HepG2 (cell line): ENCODE data around the gene RHOT1. TPM values are rescaled to one million over a fixed set of nuclear protein-coding genes. Genes with fewer than 3 reads are reported as not detected.

Source experiments
- ATAC-seq: fragments of 200-7000 bp; cut with Tn5 transposase; 3 replicates; pipeline ENCODE4 v1.9.1; 2020; ENCODE audit warnings: mild to moderate bottlenecking, moderate library complexity
- BruUV-seq: library from RNA; stranded (reverse); fragments of 400-500 nt; replicated peaks from 2 replicates; lab custom pipeline; 2021; lab: Mats Ljungman, UMichigan
- CTCF ChIA-PET: fragments of 300-600 bp; formaldehyde crosslinking; extraction: SDS; loops from one replicate; lab custom pipeline; 2021; ENCODE audit warnings: low total read pairs, inconsistent platforms, low intra/inter-chr PET ratio; lab: Yijun Ruan, JAX
- POLR2A ChIA-PET: fragments of 350-600 bp; sonication (Branson Sonifier 250); formaldehyde crosslinking; loops from one replicate; lab custom pipeline; 2020; ENCODE audit warnings: antibody characterized with exemption, inconsistent platforms; lab: Yijun Ruan, JAX
- DNase-seq: peaks from one replicate; pipeline ENCODE4 v3.0.0-alpha.2; 2015; ENCODE audit warnings: low spot score
- FAIRE-seq: peaks from 3 replicates; lab custom pipeline; 2011; peaks lifted over from hg19 to GRCh38; lab: Jason Lieb, UNC
- H2AFZ ChIP-seq: one replicate; pipeline ENCODE4 v1.6.1; 2011; ENCODE audit warnings: low read length, inconsistent platforms
- H3K27ac ChIP-seq: fragments of 300-600 bp; 3 replicates; pipeline ENCODE4 v1.8.0; 2011; ENCODE audit warnings: mixed run types, mild to moderate bottlenecking, mixed read lengths, low read length, inconsistent platforms; ENCODE audit not compliant: insufficient read depth; ENCODE audit errors: extremely low read length
- H3K27me3 ChIP-seq, 2 experiments: fragments of 200-600 bp in 1 of 2; 2 replicates in 1 of 2; 3 replicates in 1 of 2; pipeline versions ENCODE4 v1.6.0 to v1.8.0; 2011; ENCODE audit warnings: low read length in 2 of 2, mild to moderate bottlenecking in 2 of 2, moderate library complexity in 2 of 2, inconsistent platforms in 1 of 2; ENCODE audit not compliant: insufficient read depth in 2 of 2, control insufficient read depth in 1 of 2
- H3K36me3 ChIP-seq, 2 experiments: fragments of 200-600 bp in 1 of 2; replicated peaks in 1 of 2; 2 replicates in 1 of 2; 3 replicates in 1 of 2; pipeline versions ENCODE4 v1.5.1 to v1.8.0; 2011; ENCODE audit warnings: low read length in 2 of 2, inconsistent platforms in 1 of 2; ENCODE audit not compliant: insufficient read depth in 2 of 2, control insufficient read depth in 1 of 2
- H3K4me1 ChIP-seq: 2 replicates; pipeline ENCODE4 v1.5.1; 2012; ENCODE audit warnings: low read length, inconsistent platforms; ENCODE audit not compliant: insufficient read depth
- H3K4me2 ChIP-seq: 2 replicates; pipeline ENCODE4 v1.6.0; 2011; ENCODE audit warnings: low read depth, low read length, inconsistent platforms
- H3K4me3 ChIP-seq, 3 experiments: fragments of 200-600 bp in 1 of 3; sonication (generic), shearing (Covaris generic) in 1 of 3; replicated peaks in 1 of 3; 2 replicates each; pipeline ENCODE4 v1.5.1; 2011 to 2016; ENCODE audit warnings: low read length in 3 of 3, inconsistent platforms in 2 of 3, low read depth in 2 of 3, mild to moderate bottlenecking in 2 of 3, control low read depth in 1 of 3, mixed read lengths in 1 of 3; ENCODE audit not compliant: insufficient read depth in 1 of 3
- H3K79me2 ChIP-seq: one replicate; pipeline ENCODE4 v1.6.1; 2011; ENCODE audit warnings: low read length, inconsistent platforms; ENCODE audit not compliant: insufficient read depth
- H3K9ac ChIP-seq: 2 replicates; pipeline ENCODE4 v1.6.0; 2011; ENCODE audit warnings: mild to moderate bottlenecking, low read depth, low read length, inconsistent platforms; ENCODE audit not compliant: insufficient read depth
- H3K9me3 ChIP-seq: 2 replicates; pipeline ENCODE4 v1.5.1; 2012; ENCODE audit warnings: mild to moderate bottlenecking, low read length
- H4K20me1 ChIP-seq: 2 replicates; pipeline ENCODE4 v1.6.0; 2011; ENCODE audit warnings: inconsistent platforms, mild to moderate bottlenecking, low read length, moderate library complexity; ENCODE audit not compliant: insufficient read depth
- ARHGAP35 ChIP-seq: sonication (generic); formaldehyde crosslinking; IDR thresholded peaks from 2 replicates; pipeline ENCODE4 v1.9.0; 2022; ENCODE audit warnings: mild to moderate bottlenecking, inconsistent platforms, moderate library complexity, missing genetic modification reagents, borderline replicate concordance
- POLR2AphosphoS2 ChIP-seq: IDR thresholded peaks from 2 replicates; pipeline ENCODE4 v1.6.1; 2011; ENCODE audit warnings: low read depth, low read length, improper control_type of control experiment
- RARA ChIP-seq: IDR thresholded peaks from 2 replicates; pipeline ENCODE4 v1.6.1; 2016; ENCODE audit warnings: missing genetic modification reagents, missing compliant biosample characterization
- SIX1 ChIP-seq: sonication (generic); formaldehyde crosslinking; IDR thresholded peaks from 2 replicates; pipeline ENCODE4 v1.4.0; 2020; ENCODE audit warnings: missing genetic modification reagents, borderline replicate concordance
- SIX4 ChIP-seq: sonication (generic); formaldehyde crosslinking; IDR thresholded peaks from 2 replicates; pipeline ENCODE4 v1.4.0; 2020; ENCODE audit warnings: missing genetic modification reagents
- ZNF121 ChIP-seq: sonication (generic); formaldehyde crosslinking; IDR thresholded peaks from 2 replicates; pipeline ENCODE4 v1.5.0; 2020; ENCODE audit warnings: mild to moderate bottlenecking, missing genetic modification reagents
- ZNF318 ChIP-seq: sonication (generic); formaldehyde crosslinking; IDR thresholded peaks from 2 replicates; pipeline ENCODE4 v1.4.0; 2020; ENCODE audit warnings: mild to moderate bottlenecking, missing genetic modification reagents
- ZNF460 ChIP-seq: sonication (generic); formaldehyde crosslinking; IDR thresholded peaks from 2 replicates; pipeline ENCODE4 v1.5.1; 2020; ENCODE audit warnings: missing genetic modification reagents, mild to moderate bottlenecking, borderline replicate concordance
- ZNF770 ChIP-seq: sonication (generic); formaldehyde crosslinking; IDR thresholded peaks from 2 replicates; pipeline ENCODE4 v1.5.0; 2020; ENCODE audit warnings: mild to moderate bottlenecking, missing genetic modification reagents
- WGBS: methylation state at CpG from one replicate; pipeline ENCODE4 v1.1.6; 2017; ENCODE audit warnings: low lambda C conversion rate; 5-methylcytosine and 5-hydroxymethylcytosine counted together
- in situ Hi-C: cut with HindIII; loops from 2 replicates; pipeline ENCODE4 v1.10.0; 2017; ENCODE audit warnings: low pct_unique_long_range_greater_than_20kb; ENCODE audit not compliant: extremely low pct_ligation_motif_present
- intact Hi-C: fragments of 100-400 bp; cut with micrococcal nuclease; formaldehyde crosslinking; loops from one replicate; pipeline ENCODE4 v1.10.0; 2022; ENCODE audit not compliant: unreplicated experiment
- polyA plus RNA-seq, 8 experiments: library from polyadenylated mRNA; depleted of rRNA in 3 of 8; stranded (reverse) in 7 of 8; unstranded in 1 of 8; fragments of >200 nt; fragmentation: Illumina TruSeq in 4 of 8; extraction: Trizol in 4 of 8; gene quantifications; 2 replicates each; pipeline versions ENCODE4 v1.2.1 to v1.2.3, GENCODE V29; 2011 to 2016; ENCODE audit warnings: low read depth in 4 of 8, missing spikeins in 1 of 8, mixed read lengths in 1 of 8; ENCODE audit not compliant: insufficient read depth in 1 of 8
- total RNA-seq, 5 experiments: library from RNA; depleted of rRNA; stranded (reverse); fragments of >200 nt; fragmentation: Illumina TruSeq; extraction: Trizol; gene quantifications; 2 replicates each; pipeline ENCODE4 v1.2.3, GENCODE V29; 2016; ENCODE audit warnings: low read depth in 1 of 5

RHOT1 gene
- total and polyA plus RNA-seq, 2 of the 13 experiments (the other 11 are each of a cell fraction or from before 2014, with no cell fraction given), result 25.6 to 41.5 TPM

GRCh38 chr17:32126325-32126724 lies 16.0 kb upstream of the RHOT1 start:
- H3K4me3 ChIP-seq, result no peak overlapping the region
- H3K27ac ChIP-seq, result no peak overlapping the region
- no peak for FAIRE-seq
- H4K20me1 ChIP-seq, result no peaks in the 10 kb centered on the region
- intact Hi-C loops, result no loop called here
- CTCF ChIA-PET, result no interaction called here
- H3K9me3 ChIP-seq, result no peaks in the 10 kb centered on the region
- POLR2A ChIA-PET, result no interaction called here
- TF ChIP-seq SIX4 (CRISPR knock-in tag) (peak; percentile 43; the same call in 1 of the 2 replicates), ZNF460 (CRISPR knock-in tag) (peak; percentile 76; the same call in 1 of the 2 replicates), ZNF770 (CRISPR knock-in tag) (peak; percentile 69; the same call in 1 of the 2 replicates), ZNF318 (CRISPR knock-in tag) (no peak), POLR2AphosphoS2 (no peak), SIX1 (peak; percentile 38; the same call in 1 of the 2 replicates), ARHGAP35 (CRISPR knock-in tag) (no peak), ZNF121 (peak; percentile 32; the same call in 1 of the 2 replicates), RARA (CRISPR knock-in tag) (0 out of 2 replicates have a peak, but pooled peaks have one; percentile 24)
- no peaks in the 10 kb centered on the region for H3K36me3 ChIP-seq
- H3K4me1 ChIP-seq, result peaks cover 24% of the 10 kb centered on the region
- no peak for DNase-seq
- peak overlapping the region; percentile 73; the same call in 1 of the 2 replicates for H3K4me2 ChIP-seq
- H3K27me3 ChIP-seq, result no peaks in the 10 kb centered on the region; a peak in 1 of 5 replicates
- H3K9ac ChIP-seq, result no peak overlapping the region
- no peaks in the 10 kb centered on the region for H3K79me2 ChIP-seq
- in situ Hi-C loops, result no loop called here
- no TSS peak for BruUV-seq
- no peak overlapping the region for H2AFZ ChIP-seq
- WGBS, result 19% methylated on average over 4 of the region's 4 CpGs
- no peak; the same call in 2 of the 3 replicates for ATAC-seq
